ENCODE measurements around the gene TEP1.

GRCh38 chr14:20418501-20418909 is 5.2 kb upstream of the TEP1 start:
- TF ChIP-seq CTCF (IDR thresholded peaks at IDR 0.05; ENCODE audit: low read depth, low read length, poor library complexity, severe bottlenecking), result no peak
- TF ChIP-seq EZH2phosphoT487 (IDR thresholded peaks at IDR 0.05; ENCODE audit: borderline replicate concordance, low read length), result no peak

All from DOHH2 (cell line).